Fibroblast of pulmonary artery (primary cell): ENCODE measurements around the gene MRPL14.

Experiments used
- DNase-seq: peaks from one replicate; pipeline ENCODE4 v3.0.0-alpha.2; 2010; ENCODE audit warnings: low read depth
- H3K4me3 ChIP-seq: replicated peaks from 2 replicates; pipeline ENCODE4 v1.5.1; 2011; ENCODE audit warnings: low read depth, mild to moderate bottlenecking, control low read depth, low read length, moderate library complexity
- CTCF ChIP-seq: IDR thresholded peaks from 2 replicates; pipeline ENCODE4 v1.5.1; 2011; ENCODE audit warnings: mild to moderate bottlenecking, control low read depth, low read length, inconsistent platforms; ENCODE audit errors: missing control alignments

The MRPL14 gene

GRCh38 chr6:44115866-44116265 lies 11.4 kb downstream of the MRPL14 start:
- no peak for TF ChIP-seq CTCF
- no peak for DNase-seq
- no peak overlapping the region for H3K4me3 ChIP-seq

GRCh38 chr6:44113414-44113813 lies 13.8 kb downstream of the MRPL14 start:
- peak; percentile 29 for TF ChIP-seq CTCF
- no peak overlapping the region for H3K4me3 ChIP-seq
- no peak for DNase-seq

- no peak for TF ChIP-seq CTCF
- DNase-seq: no peak
- H3K4me3 ChIP-seq: no peak overlapping the region
These were observed 15.5 kb downstream of the MRPL14 start for GRCh38 chr6:44111434-44112417.

GRCh38 chr6:44110966-44111365 lies 16.3 kb downstream of the MRPL14 start:
- no peak for DNase-seq
- TF ChIP-seq CTCF: no peak
- no peak overlapping the region for H3K4me3 ChIP-seq

GRCh38 chr6:44110005-44110676 lies 17.1 kb downstream of the MRPL14 start:
- no peak for TF ChIP-seq CTCF
- H3K4me3 ChIP-seq: no peak overlapping the region
- no peak for DNase-seq

GRCh38 chr6:44109212-44109611 lies 18.0 kb downstream of the MRPL14 start:
- H3K4me3 ChIP-seq: no peak overlapping the region
- no peak for DNase-seq
- TF ChIP-seq CTCF: no peak

GRCh38 chr6:44108471-44108870 lies 18.8 kb downstream of the MRPL14 start:
- H3K4me3 ChIP-seq: no peak overlapping the region
- TF ChIP-seq CTCF: no peak
- no peak for DNase-seq
